Pancreas (tissue), 10 donors: ENCODE results near the gene SPATA9. TPM values are rescaled to one million over a fixed set of nuclear protein-coding genes. Genes with fewer than 3 reads are reported as not detected.

Experiments used
- ATAC-seq, 4 donors: fragments of 200-7000 bp; cut with Tn5 transposase; one replicate each; pipeline versions ENCODE4 v1.8.0 to v1.9.1; 2020; ENCODE audit warnings: mild to moderate bottlenecking in 4 of 4, moderate library complexity in 4 of 4
- DNase-seq, 6 donors: peaks; one replicate each; pipeline ENCODE4 v3.0.0-alpha.2; 2020
- FAIRE-seq: peaks from 2 replicates; lab custom pipeline; 2012; peaks lifted over from hg19 to GRCh38; lab: Jason Lieb, UNC
- H3K27ac ChIP-seq, 4 donors: fragments of 200-600 bp; sonication (generic); 1 replicate in 3 of 4; 2 replicates in 1 of 4; pipeline versions ENCODE4 v1.5.0 to v1.8.0; 2020
- H3K27me3 ChIP-seq, 4 donors: fragments of 200-600 bp; one replicate each; pipeline ENCODE4 v1.8.0; 2021
- H3K36me3 ChIP-seq, 3 donors: fragments of 200-600 bp; sonication (generic) in 1 of 3; one replicate each; pipeline versions ENCODE4 v1.5.0 to v1.8.0; 2020 to 2021
- H3K4me1 ChIP-seq, 3 donors: fragments of 200-600 bp; one replicate each; pipeline ENCODE4 v1.8.0; 2021
- H3K4me3 ChIP-seq, 4 donors: fragments of 200-600 bp; sonication (generic) in 2 of 4; one replicate each; pipeline versions ENCODE4 v1.5.0 to v1.8.0; 2020 to 2021
- H3K9me3 ChIP-seq, 4 donors: fragments of 200-600 bp; one replicate each; pipeline ENCODE4 v1.8.0; 2021
- CTCF ChIP-seq, 4 donors: fragments of 200-600 bp; sonication (generic) in 3 of 4; IDR thresholded peaks; one replicate each; pipeline versions ENCODE4 v1.5.0 to v1.8.0; 2021; ENCODE audit warnings: antibody characterized with exemption in 4 of 4
- WGBS, 2 donors: extraction: QIAGEN DNeasy Blood & Tissue Kit; methylation state at CpG; one replicate each; pipeline ENCODE4 v1.1.7; 2013; 5-methylcytosine and 5-hydroxymethylcytosine counted together
- intact Hi-C, 3 donors: fragments of 100-400 bp; cut with DNase I; formaldehyde crosslinking; loops; one replicate each; pipeline versions ENCODE4 v1.11.1 to v1.14.2; 2022
- polyA plus RNA-seq, 2 donors: library from polyadenylated mRNA; stranded (reverse); fragments of 200-250 nt; gene quantifications; one replicate each; pipeline ENCODE4 v1.2.3, GENCODE V29; 2013
- total RNA-seq, 6 donors: library from RNA; stranded (reverse); fragmentation: NEBNext Ultra II Directional in 4 of 6; extraction: Animal tissue kit (Norgen Biotek cat#: 25700) in 4 of 6; gene quantifications; one replicate each; pipeline versions ENCODE4 v1.2.1 to v1.2.4, GENCODE V29; 2021 to 2023
- donor health status: healthy with polysubstance abuse.
- donor health status: DM: no; HTN: no; CAD: no; lungs with moderate emphysema.
- donor health status: DM: no; HTN: no; CAD: no.
- donor health status: control.
- donor health status: control.
- donor health status: Bipolar disorder and iron deficiency.
- donor health status: DM: yes; HTN: yes; CAD: no.
- donor health status: DM: no; HTN: no; CAD: no.
- donor health status: DM: no; HTN: no; CAD: no.
- donor health status: DM: yes; HTN: yes; CAD: no.

Gene SPATA9
- total and polyA plus RNA-seq, 8 donors = 0.12 to 1.3 (median 0.48) TPM

DNA sequence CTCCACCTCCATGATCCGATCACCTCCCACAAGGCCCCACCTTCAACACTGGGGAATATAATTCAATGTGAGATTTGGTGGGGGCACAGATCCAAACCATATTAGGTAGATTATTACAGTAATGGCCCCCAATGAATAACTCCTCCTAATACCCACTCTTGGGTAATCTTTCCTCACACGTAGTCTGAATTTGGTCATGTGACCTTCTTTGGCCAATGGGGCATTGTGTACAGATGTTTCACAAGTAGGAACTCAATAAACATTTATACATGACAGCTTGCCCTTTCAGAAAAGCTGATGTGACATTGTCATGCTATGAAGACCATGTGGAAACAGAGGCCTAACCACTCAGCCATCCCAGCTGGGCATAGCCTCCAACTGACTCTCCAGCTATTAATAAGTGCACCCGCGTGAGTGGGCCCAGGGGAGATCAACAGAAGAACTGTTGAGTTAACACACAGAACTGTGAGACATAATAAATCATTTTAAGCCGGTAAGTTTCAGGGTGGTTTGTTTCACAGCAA, 52.3 kb downstream of the SPATA9 start:
- no peak overlapping the region for H3K4me3 ChIP-seq
- H3K9me3 ChIP-seq = no peaks in the 10 kb centered on the region
- 92 to 98% methylated on average over 5 of the region's 5 CpGs for WGBS, 2 donors
- DNase-seq = no peak
- TF ChIP-seq CTCF (IDR thresholded peaks at IDR 0.05) = no peak
- no peaks in the 10 kb centered on the region for H3K36me3 ChIP-seq
- no peak overlapping the region for H3K27ac ChIP-seq
- H3K4me1 ChIP-seq = peaks cover 0 to 16% (median 0%) of the 10 kb centered on the region in 3 donors
- no peak for ATAC-seq
- intact Hi-C loops = no loop called here
- FAIRE-seq = no peak
- no peaks in the 10 kb centered on the region for H3K27me3 ChIP-seq

- DNase-seq (no peak), FAIRE-seq (no peak), ATAC-seq (no peak)
- Histone ChIP-seq H3K4me3 (no peak overlapping the region), H3K4me1 (peaks cover 0 to 16% (median 2%) of the 10 kb centered on the region in 3 donors), H3K27ac (no peak overlapping the region), H3K27me3 (no peaks in the 10 kb centered on the region), H3K36me3 (no peaks in the 10 kb centered on the region), H3K9me3 (no peaks in the 10 kb centered on the region)
- TF ChIP-seq CTCF (IDR thresholded peaks at IDR 0.05) = no peak
- WGBS, 2 donors = 85 to 88% methylated on average over 1 of the region's 1 CpG
- intact Hi-C loops = no loop called here
Observed at GRCh38 chr5:95628933-95629332, 53.9 kb downstream of the SPATA9 start.

- intact Hi-C loops = no loop called here
- DNase-seq (no peak), ATAC-seq (no peak), FAIRE-seq (no peak)
- Histone ChIP-seq H3K27ac (no peak overlapping the region), H3K36me3 (no peaks in the 10 kb centered on the region), H3K4me3 (no peak overlapping the region), H3K27me3 (no peaks in the 10 kb centered on the region), H3K9me3 (no peaks in the 10 kb centered on the region), H3K4me1 (peaks cover 5 to 16% (median 6%) of the 10 kb centered on the region in 3 donors)
- TF ChIP-seq CTCF (IDR thresholded peaks at IDR 0.05) = no peak
- WGBS, 2 donors = 82 to 91% methylated on average over 4 of the region's 4 CpGs
Observed at GRCh38 chr5:95627971-95628810, 54.6 kb downstream of the SPATA9 start.

- Histone ChIP-seq H3K27me3 (no peaks in the 10 kb centered on the region), H3K4me1 (peaks cover 12 to 21% (median 16%) of the 10 kb centered on the region in 3 donors), H3K27ac (no peak overlapping the region), H3K36me3 (no peaks in the 10 kb centered on the region), H3K9me3 (no peaks in the 10 kb centered on the region), H3K4me3 (no peak overlapping the region)
- DNase-seq = no peak
- no peak for ATAC-seq
- 89 to 94% methylated on average over 1 of the region's 1 CpG for WGBS, 2 donors
- intact Hi-C loops = no loop called here
- no peak for FAIRE-seq
- TF ChIP-seq CTCF (IDR thresholded peaks at IDR 0.05) = no peak
Observed at GRCh38 chr5:95626701-95627100, 56.1 kb downstream of the SPATA9 start.

DNA sequence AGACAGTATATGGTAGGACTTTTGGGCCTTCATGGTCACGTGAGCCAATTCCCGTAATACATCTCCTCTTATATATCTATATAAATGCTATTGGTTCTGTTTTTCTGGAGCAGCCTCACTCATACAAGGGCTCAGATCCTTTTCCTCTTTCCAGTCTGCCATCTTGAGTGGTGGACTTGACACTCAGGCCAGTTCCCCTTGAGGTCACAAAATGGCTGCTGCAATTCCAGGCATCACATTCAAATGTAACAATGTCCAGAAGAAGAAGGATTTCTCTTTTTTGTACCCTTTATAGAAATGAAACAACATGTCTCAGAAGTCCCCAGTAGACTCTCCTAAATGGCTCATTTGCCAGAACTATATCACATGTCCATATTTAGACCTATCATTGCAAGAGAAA, 58.4 kb downstream of the SPATA9 start:
- Histone ChIP-seq H3K9me3 (no peaks in the 10 kb centered on the region), H3K27me3 (no peaks in the 10 kb centered on the region), H3K27ac (no peak overlapping the region), H3K4me1 (peaks cover 12 to 16% (median 14%) of the 10 kb centered on the region in 3 donors), H3K4me3 (no peak overlapping the region), H3K36me3 (no peaks in the 10 kb centered on the region)
- no peak for TF ChIP-seq CTCF (IDR thresholded peaks at IDR 0.05)
- intact Hi-C loops = no loop called here
- no peak for ATAC-seq
- DNase-seq = no peak
- 96 to 98% methylated on average over 2 of the region's 2 CpGs for WGBS, 2 donors
- FAIRE-seq = no peak
